HG03064 (cell line): ENCODE measurements around the gene RPL12.

Source experiments
- ATAC-seq: cut with Tn5 transposase; IDR thresholded peaks from one replicate; pipeline ENCODE4 v1.9.1; 2021; ENCODE audit warnings: low read depth; ENCODE audit not compliant: unreplicated experiment

Gene RPL12

GRCh38 chr9:127444921-127445850 is 6.0 kb downstream of the RPL12 start:
- no peak for ATAC-seq

GRCh38 chr9:127444283-127444920 is 6.8 kb downstream of the RPL12 start:
- ATAC-seq, result no peak

GRCh38 chr9:127438394-127438793 is 12.8 kb downstream of the RPL12 start:
- ATAC-seq, result no peak

GRCh38 chr9:127437497-127438264 is 13.5 kb downstream of the RPL12 start:
- ATAC-seq, result no peak

GRCh38 chr9:127430415-127430814 is 20.8 kb downstream of the RPL12 start:
- no peak for ATAC-seq

GRCh38 chr9:127428348-127428747 is 22.9 kb downstream of the RPL12 start:
- ATAC-seq, result no peak

GRCh38 chr9:127426756-127427155 is 24.4 kb downstream of the RPL12 start:
- ATAC-seq, result no peak

- ATAC-seq, result no peak
Observed at GRCh38 chr9:127424676-127424999, 26.6 kb downstream of the RPL12 start.

GRCh38 chr9:127423934-127424675 is 27.1 kb downstream of the RPL12 start, which contains the start of gene ZNF79:
Gene ZNF79, plus strand, starts transcription at chr9:127424382. Its CDS starts 406 bp downstream, at chr9:127424788.
- ATAC-seq, result peak; percentile 84

GRCh38 chr9:127423476-127423933 is 27.7 kb downstream of the RPL12 start:
- ATAC-seq, result no peak

- ATAC-seq, result no peak
Observed at GRCh38 chr9:127422787-127423186, 28.4 kb downstream of the RPL12 start.

GRCh38 chr9:127422133-127422782 is 28.9 kb downstream of the RPL12 start:
- no peak for ATAC-seq

- ATAC-seq, result no peak
Observed at GRCh38 chr9:127421057-127421456, 30.1 kb downstream of the RPL12 start.

- no peak for ATAC-seq
Observed at GRCh38 chr9:127419348-127419747, 31.9 kb downstream of the RPL12 start.

GRCh38 chr9:127418037-127418471 is 33.2 kb downstream of the RPL12 start:
- no peak for ATAC-seq

- ATAC-seq, result no peak
Observed at GRCh38 chr9:127417131-127418036, 33.8 kb downstream of the RPL12 start.

- ATAC-seq, result no peak
Observed at GRCh38 chr9:127415657-127416056, 35.5 kb downstream of the RPL12 start.

GRCh38 chr9:127415141-127415540 is 36.1 kb downstream of the RPL12 start:
- ATAC-seq, result no peak

GRCh38 chr9:127411122-127411521 is 40.1 kb downstream of the RPL12 start:
- ATAC-seq, result no peak
